Loucy (cell line): ENCODE data around the gene HOXA5.

Source experiments
- CTCF ChIP-seq: fragments of 200-600 bp; sonication (generic); conservative IDR thresholded peaks from 2 replicates; pipeline ENCODE4 v1.5.1; 2014; ENCODE audit warnings: mild to moderate bottlenecking, antibody characterized with exemption, low read length
- EZH2phosphoT487 ChIP-seq: fragments of 200-600 bp; IDR thresholded peaks from 2 replicates; pipeline ENCODE4 v1.6.1; 2018; ENCODE audit warnings: antibody characterized with exemption, mild to moderate bottlenecking, moderate library complexity, borderline replicate concordance

- no peak for TF ChIP-seq CTCF
- TF ChIP-seq EZH2phosphoT487 = no peak
Measured at GRCh38 chr7:27112361-27112760, 31.1 kb downstream of the HOXA5 start.
